Naive thymus-derived CD8-positive, alpha-beta T cell (primary cell): ENCODE data around the gene SAPCD2. TPM values are rescaled to one million over a fixed set of nuclear protein-coding genes. Genes with fewer than 3 reads are reported as not detected.

Experiments used
- ATAC-seq, 2 donors: fragments of 150-1000 bp; cut with Tn5 transposase in 1 of 2; sonication (Bioruptor Pico), chemical (Tn5 transposase) in 1 of 2; 1 replicate in 1 of 2; 2 replicates in 1 of 2; pipeline ENCODE4 v1.10.0; 2021; ENCODE audit warnings: mild to moderate bottlenecking in 2 of 2, moderate library complexity in 2 of 2
- POLR2A ChIA-PET: fragments of 350-600 bp; sonication (Branson Sonifier 250); formaldehyde crosslinking; loops from one replicate; lab custom pipeline; 2021; ENCODE audit warnings: antibody characterized with exemption; lab: Charles Lee
- DNase-seq, 10 donors: peaks; one replicate each; pipeline versions ENCODE4 v3.0.0 to v3.0.0-alpha.2; 2020 to 2022
- H3K27ac Mint-ChIP-seq, 10 donors: one replicate each; pipeline ENCODE4 v1.8.0; 2020 to 2022; ENCODE audit warnings: mild to moderate bottlenecking in 10 of 10, mixed read lengths in 10 of 10, moderate library complexity in 4 of 10, inconsistent platforms in 1 of 10
- H3K27me3 Mint-ChIP-seq, 5 donors: one replicate each; pipeline ENCODE4 v1.8.0; 2021 to 2022; ENCODE audit warnings: mixed read lengths in 5 of 5
- H3K36me3 Mint-ChIP-seq, 3 donors: one replicate each; pipeline ENCODE4 v1.8.0; 2020 to 2022; ENCODE audit warnings: mixed read lengths in 3 of 3, mild to moderate bottlenecking in 2 of 3, inconsistent platforms in 1 of 3
- H3K4me1 Mint-ChIP-seq, 4 donors: one replicate each; pipeline ENCODE4 v1.8.0; 2021 to 2022; ENCODE audit warnings: mixed read lengths in 4 of 4
- H3K4me3 Mint-ChIP-seq, 10 donors: one replicate each; pipeline ENCODE4 v1.8.0; 2020 to 2022; ENCODE audit warnings: mild to moderate bottlenecking in 10 of 10, mixed read lengths in 10 of 10, moderate library complexity in 6 of 10, inconsistent platforms in 1 of 10
- H3K9me3 Mint-ChIP-seq, 9 donors: one replicate each; pipeline ENCODE4 v1.8.0; 2020 to 2022; ENCODE audit warnings: mixed read lengths in 9 of 9, mild to moderate bottlenecking in 3 of 9, inconsistent platforms in 1 of 9, moderate library complexity in 1 of 9
- polyA plus RNA-seq, 3 donors: library from polyadenylated mRNA; unstranded; fragments of 300-500 nt; fragmentation: Illumina TruSeq; gene quantifications; one replicate each; pipeline ENCODE4 v1.2.3, GENCODE V29; 2021
- total RNA-seq, 8 experiments: library from RNA in 2 of 8; stranded (reverse) in 2 of 8; gene quantifications; one replicate each; pipeline ENCODE4 v1.2.3 and lab custom pipeline; 2021 to 2026

Gene SAPCD2
- total and polyA plus RNA-seq, 5 experiments from 2014 or later, result 0.23 to 0.44 (median 0.27) TPM; not detected in 1

GRCh38 chr9:137030538-137031527 lies 39.5 kb downstream of the SAPCD2 start:
- POLR2A ChIA-PET, result interaction anchor here (0.9 to 2.6 kb wide), 7 partner anchors 35 to 243 kb away, joined by 4 to 13 read pairs (median 5); partner anchors contain the start of genes CLIC3, MAN1B1, PAXX and RABL6
- Mint-ChIP-seq H3K9me3 (no peaks in the 10 kb centered on the region), H3K4me3 (peak overlapping the region; percentile 66 to 88 (median 80)), H3K27ac (peak overlapping the region in 9 of 10 donors; percentile 57 to 89 (median 72)), H3K27me3 (no peaks in the 10 kb centered on the region), H3K36me3 (no peaks in the 10 kb centered on the region), H3K4me1 (peaks cover 26 to 74% (median 70%) of the 10 kb centered on the region in 4 donors)
- peak in 2 of 10 donors; percentile 31 to 56 for DNase-seq
- ATAC-seq, result no peak

GRCh38 chr9:137030006-137030405 lies 40.4 kb downstream of the SAPCD2 start:
- H3K4me1 Mint-ChIP-seq, result peaks cover 22 to 72% (median 67%) of the 10 kb centered on the region in 4 donors

GRCh38 chr9:137029058-137029936 lies 41.1 kb downstream of the SAPCD2 start:
- peak overlapping the region; percentile 56 to 88 (median 72) for H3K27ac Mint-ChIP-seq
- peak; percentile 29 to 76 (median 62) for DNase-seq
- peaks cover 16 to 68% (median 61%) of the 10 kb centered on the region in 4 donors for H3K4me1 Mint-ChIP-seq
- no peaks in the 10 kb centered on the region for H3K36me3 Mint-ChIP-seq
- no peaks in the 10 kb centered on the region for H3K27me3 Mint-ChIP-seq
- H3K4me3 Mint-ChIP-seq, result peak overlapping the region; percentile 75 to 88 (median 83)
- no peaks in the 10 kb centered on the region for H3K9me3 Mint-ChIP-seq
- ATAC-seq, result peak; percentile 15 to 29
- POLR2A ChIA-PET, result interaction anchor here (0.6 to 4.9 kb wide), 12 partner anchors 29 to 240 kb away, joined by 3 to 26 read pairs (median 3); partner anchors contain the start of genes C8G, CLIC3, FBXW5 and MAN1B1

More at GRCh38 chr9:137030006-137030405, 40.4 kb downstream of the SAPCD2 start:
- ATAC-seq (no peak), DNase-seq (no peak)
- no peaks in the 10 kb centered on the region for H3K36me3 Mint-ChIP-seq
- POLR2A ChIA-PET, result interaction anchor here (0.6 to 2.6 kb wide), 9 partner anchors 30 to 242 kb away, joined by 3 to 13 read pairs (median 3); partner anchors contain the start of genes CLIC3, FBXW5, MAN1B1 and PAXX
- no peaks in the 10 kb centered on the region for H3K9me3 Mint-ChIP-seq
- H3K27ac Mint-ChIP-seq, result peak overlapping the region in 7 of 10 donors; percentile 57 to 89 (median 81)
- H3K27me3 Mint-ChIP-seq, result no peaks in the 10 kb centered on the region
- H3K4me3 Mint-ChIP-seq, result peak overlapping the region; percentile 76 to 88 (median 82)

- peaks cover 16 to 66% (median 55%) of the 10 kb centered on the region in 4 donors for H3K4me1 Mint-ChIP-seq
Observed at GRCh38 chr9:137028263-137029057, 41.9 kb downstream of the SAPCD2 start.

GRCh38 chr9:137027369-137028262 lies 42.7 kb downstream of the SAPCD2 start, which contains the start of gene ABCA2:
ABCA2 (minus strand) TSS chr9:137028237; CDS start chr9:137028140, 97 bp downstream.
- peak within 1 kb of the TSS in 9 of 10 donors; percentile 53 to 89 (median 75) for H3K27ac Mint-ChIP-seq
- peaks cover 18 to 59% (median 47%) of the 10 kb centered on the region in 4 donors for H3K4me1 Mint-ChIP-seq
- H3K9me3 Mint-ChIP-seq, result no peaks in the 10 kb centered on the region
- H3K36me3 Mint-ChIP-seq, result no peaks in the 10 kb centered on the region
- ATAC-seq, result no peak
- POLR2A ChIA-PET, result interaction anchor here (0.6 to 4.9 kb wide), 8 partner anchors 8 to 248 kb away, joined by 3 to 26 read pairs (median 4); partner anchors contain the start of genes C8G, CLIC3 and PAXX
- DNase-seq, result no peak
- peak within 1 kb of the TSS; percentile 76 to 91 (median 86) for H3K4me3 Mint-ChIP-seq
- H3K27me3 Mint-ChIP-seq, result no peaks in the 10 kb centered on the region

More at GRCh38 chr9:137028263-137029057, 41.9 kb downstream of the SAPCD2 start:
- Mint-ChIP-seq H3K36me3 (no peaks in the 10 kb centered on the region), H3K4me3 (peak overlapping the region; percentile 75 to 88 (median 83)), H3K27ac (peak overlapping the region in 8 of 10 donors; percentile 9 to 88 (median 72)), H3K9me3 (no peaks in the 10 kb centered on the region), H3K27me3 (no peaks in the 10 kb centered on the region)
- DNase-seq, result peak; percentile 32 to 80 (median 64)
- ATAC-seq, result peak; percentile 63 to 77
- POLR2A ChIA-PET, result interaction anchor here (0.6 to 4.9 kb wide), 11 partner anchors 9 to 239 kb away, joined by 3 to 26 read pairs (median 3); partner anchors contain the start of genes C8G, CLIC3, FBXW5 and MAN1B1

- Mint-ChIP-seq H3K27ac (peak overlapping the region in 3 of 10 donors; percentile 36 to 75 (median 71)), H3K4me1 (peaks cover 15 to 52% (median 42%) of the 10 kb centered on the region in 4 donors), H3K4me3 (peak overlapping the region in 9 of 10 donors; percentile 76 to 91 (median 81)), H3K27me3 (no peaks in the 10 kb centered on the region), H3K36me3 (no peaks in the 10 kb centered on the region), H3K9me3 (no peaks in the 10 kb centered on the region)
- DNase-seq (no peak), ATAC-seq (no peak)
- POLR2A ChIA-PET, result interaction anchor here (0.6 to 4.9 kb wide), 8 partner anchors 9 to 247 kb away, joined by 3 to 26 read pairs (median 4); partner anchors contain the start of genes C8G and CLIC3
Observed at GRCh38 chr9:137026828-137027227, 43.5 kb downstream of the SAPCD2 start.

GRCh38 chr9:137026384-137026783 lies 44.0 kb downstream of the SAPCD2 start:
- ATAC-seq (no peak), DNase-seq (no peak)
- no peaks in the 10 kb centered on the region for H3K36me3 Mint-ChIP-seq
- H3K27me3 Mint-ChIP-seq, result no peaks in the 10 kb centered on the region
- POLR2A ChIA-PET, result interaction anchor here (1.2 to 4.9 kb wide), 3 partner anchors 27 to 228 kb away, joined by 3 to 26 read pairs (median 7); partner anchors contain the start of gene C8G
- H3K4me3 Mint-ChIP-seq, result peak overlapping the region in 7 of 10 donors; percentile 25 to 91 (median 81)
- no peaks in the 10 kb centered on the region for H3K9me3 Mint-ChIP-seq
- peak overlapping the region in 4 of 10 donors; percentile 27 to 66 (median 42) for H3K27ac Mint-ChIP-seq
- peaks cover 13 to 48% (median 40%) of the 10 kb centered on the region in 4 donors for H3K4me1 Mint-ChIP-seq

GRCh38 chr9:137025517-137025966 lies 44.8 kb downstream of the SAPCD2 start:
- Mint-ChIP-seq H3K4me3 (peak overlapping the region in 3 of 10 donors; percentile 14 to 48 (median 22)), H3K27me3 (no peaks in the 10 kb centered on the region), H3K36me3 (no peaks in the 10 kb centered on the region), H3K4me1 (peaks cover 9 to 43% (median 34%) of the 10 kb centered on the region in 4 donors), H3K9me3 (no peaks in the 10 kb centered on the region), H3K27ac (peak overlapping the region in 1 of 10 donors; percentile 15)
- POLR2A ChIA-PET, result interaction anchor here (1.2 to 4.9 kb wide), 3 partner anchors 26 to 227 kb away, joined by 3 to 26 read pairs (median 7); partner anchors contain the start of gene C8G
- peak in 1 of 2 donors; percentile 55 for ATAC-seq
- peak in 4 of 10 donors; percentile 35 to 76 (median 52) for DNase-seq

- DNase-seq (no peak), ATAC-seq (no peak)
- Mint-ChIP-seq H3K27ac (no peak overlapping the region), H3K36me3 (peaks cover 0 to 3% (median 0%) of the 10 kb centered on the region in 3 donors), H3K4me1 (peaks cover 5 to 28% (median 20%) of the 10 kb centered on the region in 4 donors), H3K27me3 (no peaks in the 10 kb centered on the region), H3K4me3 (no peak overlapping the region), H3K9me3 (no peaks in the 10 kb centered on the region)
- POLR2A ChIA-PET, result no interaction called here
Observed at GRCh38 chr9:137023583-137023991, 46.8 kb downstream of the SAPCD2 start.

GRCh38 chr9:137023157-137023556 lies 47.2 kb downstream of the SAPCD2 start:
- POLR2A ChIA-PET, result no interaction called here
- Mint-ChIP-seq H3K4me3 (no peak overlapping the region), H3K9me3 (no peaks in the 10 kb centered on the region), H3K27me3 (no peaks in the 10 kb centered on the region), H3K36me3 (peaks cover 0 to 3% (median 0%) of the 10 kb centered on the region in 3 donors), H3K27ac (peak overlapping the region in 1 of 10 donors; percentile 43), H3K4me1 (peaks cover 5 to 29% (median 20%) of the 10 kb centered on the region in 4 donors)
- DNase-seq (no peak), ATAC-seq (no peak)
